ENCODE measurements around the gene PRKCH.

Gene PRKCH

DNA sequence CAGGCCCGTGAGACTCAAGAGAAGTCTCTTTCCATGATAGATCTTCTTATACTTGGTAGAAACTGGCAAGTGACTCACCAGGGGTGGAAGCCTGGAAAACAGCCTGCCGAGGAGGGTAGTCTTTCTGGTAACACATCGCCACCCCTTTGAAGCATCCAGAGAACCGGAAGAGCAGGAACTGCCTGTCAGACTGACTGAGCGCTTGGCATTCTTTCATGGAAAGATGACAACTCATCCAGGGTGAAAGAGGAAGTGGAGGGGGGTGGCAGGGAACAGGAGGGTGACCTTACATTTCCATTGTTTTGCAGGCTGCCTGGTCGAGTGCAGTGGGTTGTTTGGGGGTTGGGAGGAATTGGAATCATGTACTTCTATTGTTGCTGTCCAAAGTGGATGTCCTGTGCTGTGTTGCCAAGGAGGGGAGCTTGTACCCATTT lies 34.5 kb downstream of the PRKCH start:
- DNase-seq (ENCODE audit: low read depth), result peak; percentile 99
- no peak for TF ChIP-seq CTCF (IDR thresholded peaks at IDR 0.05; ENCODE audit: insufficient read depth, low read depth, low read length, missing control alignments)
- no peak overlapping the region for H3K4me3 ChIP-seq (ENCODE audit: low read length)

GRCh38 chr14:61357123-61357522 lies 35.7 kb downstream of the PRKCH start:
- no peak overlapping the region for H3K4me3 ChIP-seq (ENCODE audit: low read length)
- TF ChIP-seq CTCF (IDR thresholded peaks at IDR 0.05; ENCODE audit: insufficient read depth, low read depth, low read length, missing control alignments), result no peak

GRCh38 chr14:61358554-61359226 lies 37.3 kb downstream of the PRKCH start:
- no peak overlapping the region for H3K4me3 ChIP-seq (ENCODE audit: low read length)
- TF ChIP-seq CTCF (IDR thresholded peaks at IDR 0.05; ENCODE audit: insufficient read depth, low read depth, low read length, missing control alignments), result no peak
- DNase-seq (ENCODE audit: low read depth), result no peak

More at GRCh38 chr14:61357123-61357522, 35.7 kb downstream of the PRKCH start:
- no peak for DNase-seq (ENCODE audit: low read depth)

GRCh38 chr14:61360796-61361525 lies 39.6 kb downstream of the PRKCH start:
- no peak for TF ChIP-seq CTCF (IDR thresholded peaks at IDR 0.05; ENCODE audit: insufficient read depth, low read depth, low read length, missing control alignments)
- H3K4me3 ChIP-seq (ENCODE audit: low read length), result no peak overlapping the region
- no peak for DNase-seq (ENCODE audit: low read depth)

DNA sequence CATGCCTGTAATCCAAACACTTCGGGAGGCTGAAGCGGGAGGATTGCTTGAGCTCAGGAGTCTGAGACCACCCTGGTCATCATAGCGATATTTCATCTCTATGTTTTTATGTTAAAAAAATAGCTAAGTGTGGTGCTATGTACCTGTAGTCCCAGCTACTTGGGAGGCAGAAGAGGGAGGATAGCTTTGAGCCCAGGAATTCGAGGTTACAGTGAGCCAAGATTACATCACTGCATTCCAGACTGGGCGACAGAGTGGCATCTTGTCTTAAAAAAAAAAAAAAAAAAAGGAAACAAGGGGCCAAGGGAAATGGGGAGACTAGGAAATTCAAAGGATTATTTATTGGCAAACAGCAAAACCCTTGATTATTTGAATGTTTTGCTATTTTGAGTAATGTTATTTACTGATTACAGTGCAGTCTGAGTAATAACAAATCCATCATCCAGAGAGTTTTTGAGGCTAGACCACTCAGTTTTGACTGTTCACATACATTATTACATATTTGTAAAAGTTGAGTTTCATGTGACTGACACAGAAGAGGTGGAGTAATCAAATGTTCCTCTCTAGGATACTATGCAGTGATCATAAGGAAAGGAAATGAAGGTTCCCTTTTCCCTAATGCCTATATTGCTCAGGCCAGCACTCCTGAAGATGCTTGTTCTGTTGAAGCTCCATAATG lies 40.8 kb downstream of the PRKCH start:
- no peak for DNase-seq (ENCODE audit: low read depth)
- H3K4me3 ChIP-seq (ENCODE audit: low read length), result no peak overlapping the region
- TF ChIP-seq CTCF (IDR thresholded peaks at IDR 0.05; ENCODE audit: insufficient read depth, low read depth, low read length, missing control alignments), result no peak

GRCh38 chr14:61364243-61364642 lies 42.9 kb downstream of the PRKCH start:
- no peak for DNase-seq (ENCODE audit: low read depth)
- no peak for TF ChIP-seq CTCF (IDR thresholded peaks at IDR 0.05; ENCODE audit: insufficient read depth, low read depth, low read length, missing control alignments)
- no peak overlapping the region for H3K4me3 ChIP-seq (ENCODE audit: low read length)

Data from epithelial cell of esophagus (primary cell).